ENCODE measurements around the gene PLP2. TPM values are rescaled to one million over a fixed set of nuclear protein-coding genes. Genes with fewer than 3 reads are reported as not detected.

PLP2 gene
- total and polyA plus RNA-seq, 2 donors from 2014 or later = 58.6 to 139 TPM

DNA sequence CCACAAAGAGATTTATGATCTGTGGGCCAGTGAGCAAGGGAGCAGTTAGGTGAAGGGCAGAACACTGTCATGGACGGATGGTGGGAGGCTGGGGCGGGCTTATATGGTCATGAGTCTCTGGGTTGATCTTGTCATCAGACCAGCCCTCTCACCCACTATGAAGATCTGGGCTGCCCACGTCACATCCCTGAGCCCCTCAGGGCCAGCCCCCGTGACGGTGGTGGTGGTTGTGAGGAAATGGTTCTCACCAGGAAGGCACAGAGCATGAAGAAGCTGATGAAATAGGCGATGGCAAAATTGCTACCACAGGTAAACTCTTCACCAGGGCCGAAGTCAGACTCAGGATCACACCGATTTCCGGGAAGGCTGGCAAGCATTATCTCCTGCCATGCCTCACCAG is 39.4 kb downstream of the PLP2 start:
- Histone ChIP-seq H3K36me3 (ENCODE audit: control insufficient read depth in 2 of 3, insufficient read depth in 3 of 3, low read length in 3 of 3) (no peaks in the 10 kb centered on the region), H3K9me3 (ENCODE audit: control insufficient read depth in 2 of 3, insufficient read depth in 1 of 3, low read length in 3 of 3) (no peaks in the 10 kb centered on the region), H3K4me1 (ENCODE audit: control insufficient read depth in 2 of 3, insufficient read depth in 2 of 3, low read depth in 1 of 3, low read length in 3 of 3) (no peaks in the 10 kb centered on the region), H3K27me3 (ENCODE audit: control insufficient read depth, insufficient read depth, low read length) (no peaks in the 10 kb centered on the region), H3K9ac (ENCODE audit: low read length in 3 of 3) (no peak overlapping the region), H3K4me3 (ENCODE audit: low read length in 3 of 3) (no peak overlapping the region), H3K27ac (ENCODE audit: low read depth in 2 of 2, low read length in 2 of 2) (no peak overlapping the region)
- DNase-seq = no peak
- FAIRE-seq = no peak
- TF ChIP-seq, protein P1, sequence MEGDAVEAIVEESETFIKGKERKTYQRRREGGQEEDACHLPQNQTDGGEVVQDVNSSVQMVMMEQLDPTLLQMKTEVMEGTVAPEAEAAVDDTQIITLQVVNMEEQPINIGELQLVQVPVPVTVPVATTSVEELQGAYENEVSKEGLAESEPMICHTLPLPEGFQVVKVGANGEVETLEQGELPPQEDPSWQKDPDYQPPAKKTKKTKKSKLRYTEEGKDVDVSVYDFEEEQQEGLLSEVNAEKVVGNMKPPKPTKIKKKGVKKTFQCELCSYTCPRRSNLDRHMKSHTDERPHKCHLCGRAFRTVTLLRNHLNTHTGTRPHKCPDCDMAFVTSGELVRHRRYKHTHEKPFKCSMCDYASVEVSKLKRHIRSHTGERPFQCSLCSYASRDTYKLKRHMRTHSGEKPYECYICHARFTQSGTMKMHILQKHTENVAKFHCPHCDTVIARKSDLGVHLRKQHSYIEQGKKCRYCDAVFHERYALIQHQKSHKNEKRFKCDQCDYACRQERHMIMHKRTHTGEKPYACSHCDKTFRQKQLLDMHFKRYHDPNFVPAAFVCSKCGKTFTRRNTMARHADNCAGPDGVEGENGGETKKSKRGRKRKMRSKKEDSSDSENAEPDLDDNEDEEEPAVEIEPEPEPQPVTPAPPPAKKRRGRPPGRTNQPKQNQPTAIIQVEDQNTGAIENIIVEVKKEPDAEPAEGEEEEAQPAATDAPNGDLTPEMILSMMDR (IDR thresholded peaks at IDR 0.05; ENCODE audit: borderline replicate concordance, extremely low read depth, insufficient read depth) = no peak
- intact Hi-C loops (cut with DNase I) = no loop called here

DNA sequence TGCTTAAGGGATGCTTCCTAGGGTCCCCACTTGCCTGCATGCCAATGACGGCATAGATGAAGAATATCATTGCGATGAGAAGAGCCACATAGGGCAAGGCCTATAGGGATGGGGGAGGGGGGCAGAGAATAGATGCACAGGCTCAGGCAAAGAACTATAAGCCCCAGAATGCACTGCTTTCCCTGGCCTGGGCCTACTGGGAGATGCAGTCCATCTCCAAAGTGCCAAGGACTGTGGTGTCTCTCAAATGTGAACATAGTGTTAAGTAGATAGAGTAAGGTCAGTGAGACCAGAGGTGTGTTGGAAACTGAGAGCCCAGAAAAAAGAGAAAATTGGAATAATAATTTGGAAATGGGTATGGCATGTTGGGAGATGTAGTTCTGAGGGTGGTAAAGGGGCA is 40.5 kb downstream of the PLP2 start:
- TF ChIP-seq, protein P1 (IDR thresholded peaks at IDR 0.05; ENCODE audit: borderline replicate concordance, extremely low read depth, insufficient read depth) = no peak
- H3K9me3 ChIP-seq (ENCODE audit: control insufficient read depth in 2 of 3, insufficient read depth in 1 of 3, low read length in 3 of 3) = no peaks in the 10 kb centered on the region
- no peak for DNase-seq
- H3K4me3 ChIP-seq (ENCODE audit: low read length in 3 of 3) = no peak overlapping the region
- no peaks in the 10 kb centered on the region for H3K36me3 ChIP-seq (ENCODE audit: control insufficient read depth in 2 of 3, insufficient read depth in 3 of 3, low read length in 3 of 3)
- no peaks in the 10 kb centered on the region for H3K27me3 ChIP-seq (ENCODE audit: control insufficient read depth, insufficient read depth, low read length)
- H3K9ac ChIP-seq (ENCODE audit: low read length in 3 of 3) = no peak overlapping the region
- intact Hi-C loops (cut with DNase I) = no loop called here
- no peaks in the 10 kb centered on the region for H3K4me1 ChIP-seq (ENCODE audit: control insufficient read depth in 2 of 3, insufficient read depth in 2 of 3, low read depth in 1 of 3, low read length in 3 of 3)
- FAIRE-seq = no peak
- H3K27ac ChIP-seq (ENCODE audit: low read depth in 2 of 2, low read length in 2 of 2) = no peak overlapping the region

DNA sequence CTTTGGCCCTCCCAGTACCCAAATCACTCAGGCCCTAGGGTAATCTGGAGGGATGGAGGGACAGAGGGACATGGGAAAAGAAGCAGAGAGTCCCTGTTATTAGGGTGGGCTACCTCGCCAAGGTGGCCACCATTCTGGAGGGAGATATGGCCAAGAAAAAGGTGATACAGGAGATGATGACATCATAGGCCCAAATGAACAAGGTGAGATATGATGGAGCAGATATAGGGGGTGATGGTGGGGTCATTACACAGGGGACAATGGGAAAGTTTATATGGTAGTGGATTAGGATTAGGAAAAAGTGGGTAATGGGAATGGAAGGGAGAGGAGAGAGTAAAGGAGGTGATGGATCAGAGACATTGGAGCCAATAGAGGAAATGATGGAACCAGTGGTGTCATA is 41.2 kb downstream of the PLP2 start:
- H3K9ac ChIP-seq (ENCODE audit: low read length in 3 of 3) = no peak overlapping the region
- FAIRE-seq = no peak
- H3K27me3 ChIP-seq (ENCODE audit: control insufficient read depth, insufficient read depth, low read length) = no peaks in the 10 kb centered on the region
- H3K4me1 ChIP-seq (ENCODE audit: control insufficient read depth in 2 of 3, insufficient read depth in 2 of 3, low read depth in 1 of 3, low read length in 3 of 3) = no peaks in the 10 kb centered on the region
- H3K27ac ChIP-seq (ENCODE audit: low read depth in 2 of 2, low read length in 2 of 2) = no peak overlapping the region
- no peak overlapping the region for H3K4me3 ChIP-seq (ENCODE audit: low read length in 3 of 3)
- H3K9me3 ChIP-seq (ENCODE audit: control insufficient read depth in 2 of 3, insufficient read depth in 1 of 3, low read length in 3 of 3) = no peaks in the 10 kb centered on the region
- intact Hi-C loops (cut with DNase I) = no loop called here
- TF ChIP-seq, protein P1 (IDR thresholded peaks at IDR 0.05; ENCODE audit: borderline replicate concordance, extremely low read depth, insufficient read depth) = no peak
- H3K36me3 ChIP-seq (ENCODE audit: control insufficient read depth in 2 of 3, insufficient read depth in 3 of 3, low read length in 3 of 3) = no peaks in the 10 kb centered on the region
- DNase-seq = no peak

DNA sequence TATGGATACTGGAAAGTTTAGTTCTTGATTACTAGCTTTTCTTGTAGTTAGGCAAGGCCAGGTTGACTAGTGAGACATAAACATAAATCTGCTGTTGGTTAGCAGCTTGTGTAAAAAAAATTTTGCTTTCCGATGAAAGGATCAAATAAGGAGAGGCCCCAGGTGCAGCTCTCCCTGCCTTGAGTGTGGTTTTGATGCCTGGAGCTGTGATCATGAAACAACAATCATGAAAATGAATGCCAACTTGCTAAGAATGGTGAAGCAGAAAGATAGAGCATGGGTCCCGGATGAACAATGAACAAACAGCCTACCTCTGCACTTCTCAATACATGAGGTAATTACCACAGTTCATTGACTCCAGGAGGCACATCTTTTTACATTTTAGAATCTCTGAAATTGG is 42.7 kb downstream of the PLP2 start:
- no peak overlapping the region for H3K27ac ChIP-seq (ENCODE audit: low read depth in 2 of 2, low read length in 2 of 2)
- no peak overlapping the region for H3K9ac ChIP-seq (ENCODE audit: low read length in 3 of 3)
- H3K36me3 ChIP-seq (ENCODE audit: control insufficient read depth in 2 of 3, insufficient read depth in 3 of 3, low read length in 3 of 3) = no peaks in the 10 kb centered on the region
- H3K4me1 ChIP-seq (ENCODE audit: control insufficient read depth in 2 of 3, insufficient read depth in 2 of 3, low read depth in 1 of 3, low read length in 3 of 3) = no peaks in the 10 kb centered on the region
- no peak overlapping the region for H3K4me3 ChIP-seq (ENCODE audit: low read length in 3 of 3)
- intact Hi-C loops (cut with DNase I) = no loop called here
- no peak for DNase-seq
- H3K27me3 ChIP-seq (ENCODE audit: control insufficient read depth, insufficient read depth, low read length) = no peaks in the 10 kb centered on the region
- H3K9me3 ChIP-seq (ENCODE audit: control insufficient read depth in 2 of 3, insufficient read depth in 1 of 3, low read length in 3 of 3) = no peaks in the 10 kb centered on the region
- TF ChIP-seq, protein P1 (IDR thresholded peaks at IDR 0.05; ENCODE audit: borderline replicate concordance, extremely low read depth, insufficient read depth) = no peak
- no peak for FAIRE-seq

Data from kidney (tissue), 14 donors.